Endodermal cell (in vitro differentiated cells): ENCODE results near the gene KCNK13. TPM values are rescaled to one million over a fixed set of nuclear protein-coding genes. Genes with fewer than 3 reads are reported as not detected.
A peak's percentile ranks its signal among the peaks of the same experiment; 100 is the strongest.

ENCODE experiments used
- DNase-seq: peaks from one replicate; pipeline ENCODE4 v3.0.0-alpha.2; 2017
- H3K27ac ChIP-seq: 2 replicates; pipeline ENCODE4 v1.5.1; 2013; ENCODE audit warnings: mild to moderate bottlenecking, low read depth, low read length, moderate library complexity
- H3K27me3 ChIP-seq: 2 replicates; pipeline ENCODE4 v1.6.1; 2013; ENCODE audit warnings: mild to moderate bottlenecking, low read length, moderate library complexity; ENCODE audit not compliant: insufficient read depth, control insufficient read depth, poor library complexity, severe bottlenecking
- H3K36me3 ChIP-seq: 2 replicates; pipeline ENCODE4 v1.7.0; 2013; ENCODE audit warnings: mild to moderate bottlenecking, low read length, moderate library complexity; ENCODE audit not compliant: control insufficient read depth, insufficient read depth
- H3K4me1 ChIP-seq: one replicate; pipeline ENCODE4 v1.7.0; 2013; ENCODE audit warnings: low read length; ENCODE audit not compliant: control insufficient read depth, insufficient read depth
- H3K4me3 ChIP-seq: 2 replicates; pipeline ENCODE4 v1.5.1; 2013; ENCODE audit warnings: mild to moderate bottlenecking, low read length, moderate library complexity
- H3K9ac ChIP-seq: 2 replicates; pipeline ENCODE4 v1.6.1; 2013; ENCODE audit warnings: mild to moderate bottlenecking, low read length, moderate library complexity; ENCODE audit not compliant: poor library complexity, severe bottlenecking; ENCODE audit errors: extremely low read depth
- H3K9me3 ChIP-seq: 2 replicates; pipeline ENCODE4 v1.6.1; 2013; ENCODE audit warnings: mild to moderate bottlenecking, low read length, moderate library complexity; ENCODE audit not compliant: control insufficient read depth
- H3K27ac Mint-ChIP-seq: 2 replicates; pipeline ENCODE4 v1.8.0; 2020; ENCODE audit warnings: mixed read lengths
- H3K27me3 Mint-ChIP-seq: 2 replicates; pipeline ENCODE4 v1.8.0; 2021; ENCODE audit warnings: mild to moderate bottlenecking, mixed read lengths; ENCODE audit not compliant: insufficient read depth
- H3K36me3 Mint-ChIP-seq: 2 replicates; pipeline ENCODE4 v1.8.0; 2020; ENCODE audit warnings: low read depth, mixed read lengths
- H3K4me1 Mint-ChIP-seq: 2 replicates; pipeline ENCODE4 v1.8.0; 2020; ENCODE audit warnings: mixed read lengths
- H3K4me3 Mint-ChIP-seq: 2 replicates; pipeline ENCODE4 v1.8.0; 2020; ENCODE audit warnings: mild to moderate bottlenecking, moderate library complexity, mixed read lengths
- H3K9me3 Mint-ChIP-seq: 2 replicates; pipeline ENCODE4 v1.8.0; 2020; ENCODE audit warnings: mild to moderate bottlenecking, mixed read lengths
- CTCF ChIP-seq: fragments of 200-600 bp; sonication (generic); conservative IDR thresholded peaks from 2 replicates; pipeline ENCODE4 v1.5.0; 2021; ENCODE audit warnings: antibody characterized with exemption, mild to moderate bottlenecking
- WGBS, 2 experiments: methylation state at CpG; one replicate each; pipeline versions ENCODE4 v1.1.5 to v1.1.7; 2013; ENCODE audit warnings: missing lambda C conversion rate in 2 of 2, mixed read lengths in 1 of 2; ENCODE audit not compliant: insufficient coverage in 1 of 2, insufficient read length in 1 of 2; 5-methylcytosine and 5-hydroxymethylcytosine counted together
- total RNA-seq, 2 donors: library from RNA; stranded (reverse); fragmentation: NEBNext Ultra II Directional in 1 of 2; extraction: Animal tissue kit (Norgen Biotek cat#: 25700) in 1 of 2; gene quantifications; 2 replicates in 1 of 2; 3 replicates in 1 of 2; pipeline ENCODE4 v1.2.1, GENCODE V29; 2021

KCNK13 gene
- total RNA-seq, 2 donors from 2014 or later, result 0.58 to 1.3 TPM

DNA sequence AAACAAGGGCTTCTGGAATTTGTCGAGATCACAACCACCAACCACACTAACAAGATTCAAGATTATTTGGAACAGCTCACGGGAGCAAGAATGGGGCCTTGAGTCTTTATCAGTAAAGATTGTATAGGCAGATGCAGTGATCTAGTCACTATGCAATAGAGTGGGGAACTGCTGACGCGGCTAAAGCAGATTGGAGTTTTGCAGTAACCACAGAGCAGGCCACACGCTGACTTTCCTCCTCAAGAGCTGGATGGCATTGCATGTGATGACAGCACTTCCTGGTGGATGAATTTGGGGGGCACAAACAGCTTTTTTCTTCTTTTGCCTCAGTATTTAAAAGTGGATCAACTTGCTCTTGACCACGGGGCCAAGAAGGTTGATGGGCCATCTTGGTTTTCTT lies 46.0 kb downstream of the KCNK13 start:
- Histone ChIP-seq H3K9me3 (no peaks in the 10 kb centered on the region), H3K4me1 (no peaks in the 10 kb centered on the region), H3K27me3 (peaks cover 5% of the 10 kb centered on the region), H3K27ac (no peak overlapping the region), H3K9ac (no peak overlapping the region), H3K4me3 (no peak overlapping the region), H3K36me3 (no peaks in the 10 kb centered on the region)
- H3K27ac Mint-ChIP-seq, result no peak overlapping the region
- H3K4me3 Mint-ChIP-seq, result no peak overlapping the region
- H3K9me3 Mint-ChIP-seq, result no peaks in the 10 kb centered on the region
- peaks cover 4% of the 10 kb centered on the region for H3K4me1 Mint-ChIP-seq
- DNase-seq, result no peak
- WGBS, 2 experiments, result 91 to 93% methylated on average over 4 to 6 of the region's 6 CpGs
- peaks cover 4% of the 10 kb centered on the region for H3K27me3 Mint-ChIP-seq
- no peak for TF ChIP-seq CTCF
- no peaks in the 10 kb centered on the region for H3K36me3 Mint-ChIP-seq

- peak; percentile 80 for DNase-seq
- H3K36me3 Mint-ChIP-seq, result no peaks in the 10 kb centered on the region
- H3K36me3 ChIP-seq, result no peaks in the 10 kb centered on the region
- peaks cover 5% of the 10 kb centered on the region for H3K27me3 ChIP-seq
- H3K27me3 Mint-ChIP-seq, result peaks cover 3% of the 10 kb centered on the region
- H3K27ac ChIP-seq, result no peak overlapping the region
- H3K9ac ChIP-seq, result no peak overlapping the region
- 77 to 80% methylated on average over 10 of the region's 10 CpGs for WGBS, 2 experiments
- H3K4me3 Mint-ChIP-seq, result no peak overlapping the region
- no peak overlapping the region for H3K4me3 ChIP-seq
- H3K4me1 ChIP-seq, result no peaks in the 10 kb centered on the region
- no peak overlapping the region for H3K27ac Mint-ChIP-seq
- H3K9me3 ChIP-seq, result no peaks in the 10 kb centered on the region
- no peaks in the 10 kb centered on the region for H3K4me1 Mint-ChIP-seq
- no peaks in the 10 kb centered on the region for H3K9me3 Mint-ChIP-seq
- TF ChIP-seq CTCF, result peak; percentile 77
Measured at GRCh38 chr14:90109858-90110257, 48.1 kb downstream of the KCNK13 start.

DNA sequence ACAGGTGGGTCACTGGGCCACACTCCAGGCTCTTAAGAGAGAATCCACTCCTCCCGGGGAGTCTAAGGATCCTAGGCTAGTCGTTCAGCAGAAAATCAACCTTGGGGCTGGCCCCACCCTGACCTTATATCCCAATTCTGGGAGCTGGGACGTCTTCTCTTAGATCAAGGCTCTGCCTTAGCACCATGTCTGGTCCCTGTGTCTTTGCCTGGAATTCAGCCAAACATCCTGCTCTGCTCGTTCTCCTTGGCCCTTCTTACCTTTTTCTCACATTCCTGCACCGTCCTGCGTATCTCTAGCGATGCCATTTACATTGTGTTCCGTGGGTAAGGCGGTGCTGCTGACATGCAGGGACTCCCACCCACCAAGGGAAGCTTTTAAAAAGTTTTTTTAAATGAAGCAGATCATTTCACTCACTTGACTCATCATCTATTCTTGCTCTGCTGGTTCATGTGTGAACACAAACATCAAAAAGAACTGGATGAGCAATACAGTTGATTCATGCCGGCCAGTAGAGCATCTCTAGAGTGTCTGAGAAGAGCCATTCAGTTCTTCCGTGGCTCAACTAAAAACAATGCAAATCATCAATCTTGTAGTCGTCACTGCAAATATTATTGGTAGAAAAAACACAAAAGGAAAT lies 50.2 kb downstream of the KCNK13 start:
- no peak for TF ChIP-seq CTCF
- H3K27ac Mint-ChIP-seq, result no peak overlapping the region
- Histone ChIP-seq H3K36me3 (no peaks in the 10 kb centered on the region), H3K9ac (no peak overlapping the region), H3K27me3 (peaks cover 5% of the 10 kb centered on the region), H3K4me1 (no peaks in the 10 kb centered on the region), H3K9me3 (no peaks in the 10 kb centered on the region), H3K27ac (no peak overlapping the region), H3K4me3 (no peak overlapping the region)
- peaks cover 3% of the 10 kb centered on the region for H3K27me3 Mint-ChIP-seq
- no peak for DNase-seq
- H3K4me1 Mint-ChIP-seq, result no peaks in the 10 kb centered on the region
- H3K9me3 Mint-ChIP-seq, result peaks cover 3% of the 10 kb centered on the region
- 85 to 93% methylated on average over 9 to 11 of the region's 12 CpGs for WGBS, 2 experiments
- no peaks in the 10 kb centered on the region for H3K36me3 Mint-ChIP-seq
- no peak overlapping the region for H3K4me3 Mint-ChIP-seq
